Measurements from ENCODE around the gene PACS1.

- no peak for TF ChIP-seq CTCF (IDR thresholded peaks at IDR 0.05)
- no peak for TF ChIP-seq EZH2 (IDR thresholded peaks at IDR 0.05; ENCODE audit: borderline replicate concordance, insufficient read depth, low read depth, low read length, poor library complexity, severe bottlenecking)
These were observed 3.3 kb upstream of the PACS1 start for GRCh38 chr11:66066751-66067150.
